ENCODE results near the gene TLE2. TPM values are rescaled to one million over a fixed set of nuclear protein-coding genes. Genes with fewer than 3 reads are reported as not detected.
A peak's percentile ranks its signal among the peaks of the same experiment; 100 is the strongest.

The TLE2 gene
- total RNA-seq, 4 donors from 2014 or later = 87.5 to 184 (median 122) TPM

- Histone ChIP-seq H3K36me3 (peaks cover 0 to 10% (median 7%) of the 10 kb centered on the region in 3 donors), H3K4me3 (no peak overlapping the region), H3K27ac (peak overlapping the region in 2 of 4 donors; percentile 96 to 99), H3K27me3 (no peaks in the 10 kb centered on the region), H3K4me1 (peaks cover 0 to 35% (median 17%) of the 10 kb centered on the region in 4 donors), H3K9me3 (no peaks in the 10 kb centered on the region)
- TF ChIP-seq CTCF (IDR thresholded peaks at IDR 0.05) = no peak
- TF ChIP-seq POLR2A (IDR thresholded peaks at IDR 0.05) = no peak
- TF ChIP-seq EP300 (IDR thresholded peaks at IDR 0.05) = no peak
- DNase-seq (ENCODE audit: low spot score in 2 of 2) = no peak
- WGBS, 2 donors = 94 to 99% methylated on average over 7 of the region's 7 CpGs
These were observed 34.9 kb upstream of the TLE2 start for GRCh38 chr19:3064011-3064330.

- Histone ChIP-seq H3K27ac (peak within 1 kb of the TSS; percentile 93 to 99 (median 96)), H3K4me1 (peaks cover 0 to 51% (median 27%) of the 10 kb centered on the region in 4 donors), H3K9me3 (no peaks in the 10 kb centered on the region), H3K4me3 (peak within 1 kb of the TSS; percentile 73 to 97 (median 86)), H3K27me3 (no peaks in the 10 kb centered on the region), H3K36me3 (peaks cover 0 to 26% (median 7%) of the 10 kb centered on the region in 3 donors)
- DNase-seq (ENCODE audit: low spot score in 2 of 2) = no peak
- WGBS, 2 donors = 2 to 5% methylated on average over 8 to 52 of the region's 111 CpGs
- TF ChIP-seq EP300 (IDR thresholded peaks at IDR 0.05) (peak in 1 of 2 donors; percentile 59), POLR2A (IDR thresholded peaks at IDR 0.05) (peak in 1 of 2 donors; percentile 31), CTCF (IDR thresholded peaks at IDR 0.05) (no peak)
These were observed 33.4 kb upstream of the TLE2 start, which contains the start of gene TLE5 for GRCh38 chr19:3062165-3063105. Gene TLE5 (minus strand): TSS chr19:3062495. CDS start chr19:3062200, 295 bp downstream.

DNA sequence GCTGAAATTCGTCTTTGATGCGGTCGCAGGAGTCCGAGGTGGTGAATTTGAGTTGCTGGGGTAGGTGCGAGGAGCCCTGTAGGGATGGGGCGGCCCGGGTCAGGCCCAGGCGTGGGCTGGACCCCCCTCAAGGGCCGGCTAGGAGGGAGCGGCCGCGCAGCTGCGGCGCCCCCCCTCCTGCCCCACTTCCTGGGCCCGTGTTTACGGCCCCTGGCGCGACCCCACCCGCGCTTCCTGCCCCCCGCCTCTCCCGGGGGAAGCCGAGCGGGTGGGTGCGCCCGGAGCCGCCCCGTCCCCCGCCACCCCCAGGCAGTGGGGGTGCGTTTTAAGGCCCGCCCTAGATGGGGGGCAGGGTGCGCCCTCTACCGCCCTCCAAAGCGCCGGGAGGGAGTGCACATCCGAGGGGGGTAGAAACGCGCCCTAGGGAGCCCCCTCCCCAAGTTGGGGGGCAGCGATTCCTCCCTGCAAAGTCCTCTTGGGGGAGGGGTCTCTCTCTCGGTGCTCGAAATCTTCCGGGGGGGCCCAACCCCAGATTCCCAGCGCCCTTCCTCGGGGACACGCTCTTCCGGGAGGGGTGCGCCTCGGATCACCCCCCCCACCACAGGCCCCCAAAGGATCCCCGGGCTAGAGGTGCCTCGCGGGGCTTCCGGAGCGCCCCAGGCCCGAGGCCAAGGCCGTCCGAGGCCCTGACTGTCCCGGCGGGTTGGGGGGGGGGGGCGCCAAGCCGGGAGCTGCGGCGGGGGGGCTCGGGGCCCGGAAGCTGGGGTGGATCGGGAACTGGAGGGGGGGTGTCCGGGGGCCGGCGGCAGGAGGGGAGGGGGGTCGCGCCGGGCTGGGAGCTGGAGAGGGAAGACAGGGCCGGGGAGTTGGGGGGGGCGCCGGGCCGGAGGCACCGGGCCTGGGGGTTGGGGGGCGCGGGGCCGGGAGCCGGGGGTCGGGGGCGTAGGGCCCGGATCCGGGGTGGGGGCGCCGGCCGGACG lies 32.4 kb upstream of the TLE2 start:
- H3K36me3 ChIP-seq = peaks cover 0 to 35% (median 7%) of the 10 kb centered on the region in 3 donors
- H3K27ac ChIP-seq = peak overlapping the region; percentile 93 to 99 (median 96)
- 7% methylated on average over 9 to 10 of the region's 88 CpGs for WGBS, 2 donors
- peaks cover 0 to 60% (median 35%) of the 10 kb centered on the region in 4 donors for H3K4me1 ChIP-seq
- TF ChIP-seq CTCF (IDR thresholded peaks at IDR 0.05) = peak in 4 of 5 experiments; percentile 21 to 59 (median 34)
- no peak for TF ChIP-seq POLR2A (IDR thresholded peaks at IDR 0.05)
- peak; percentile 19 to 74 for TF ChIP-seq EP300 (IDR thresholded peaks at IDR 0.05)
- no peaks in the 10 kb centered on the region for H3K9me3 ChIP-seq
- H3K27me3 ChIP-seq = no peaks in the 10 kb centered on the region
- no peak for DNase-seq (ENCODE audit: low spot score in 2 of 2)
- peak overlapping the region; percentile 73 to 97 (median 86) for H3K4me3 ChIP-seq

DNA sequence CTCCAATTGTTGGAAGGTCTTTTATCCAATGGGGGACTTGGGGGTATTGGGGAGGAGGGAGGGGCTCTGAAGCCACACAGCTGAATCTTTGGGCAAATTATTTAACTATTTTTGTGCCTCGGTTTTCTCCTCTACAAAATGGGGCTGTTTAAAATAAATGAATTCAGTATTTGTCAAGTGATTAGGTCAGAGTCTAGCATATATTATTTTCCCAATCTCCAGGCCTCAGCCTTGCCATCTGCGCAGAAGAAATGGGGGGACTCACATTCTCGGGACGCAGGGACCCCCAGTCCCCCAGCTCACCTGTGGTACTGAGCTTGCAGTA lies 31.7 kb upstream of the TLE2 start:
- Histone ChIP-seq H3K27ac (peak overlapping the region; percentile 93 to 99 (median 96)), H3K9me3 (no peaks in the 10 kb centered on the region), H3K36me3 (peaks cover 0 to 42% (median 13%) of the 10 kb centered on the region in 3 donors), H3K4me3 (peak overlapping the region; percentile 73 to 97 (median 86)), H3K4me1 (peaks cover 0 to 67% (median 37%) of the 10 kb centered on the region in 4 donors), H3K27me3 (no peaks in the 10 kb centered on the region)
- 10 to 39% methylated on average over 4 of the region's 4 CpGs for WGBS, 2 donors
- TF ChIP-seq EP300 (IDR thresholded peaks at IDR 0.05) = no peak
- TF ChIP-seq CTCF (IDR thresholded peaks at IDR 0.05) = no peak
- TF ChIP-seq POLR2A (IDR thresholded peaks at IDR 0.05) = no peak
- DNase-seq (ENCODE audit: low spot score in 2 of 2) = no peak
